Measurements from ENCODE around the gene AMELX. TPM values are rescaled to one million over a fixed set of nuclear protein-coding genes. Genes with fewer than 3 reads are reported as not detected.

The AMELX gene
- total RNA-seq, 2 donors from 2014 or later, result not detected

GRCh38 chrX:11349020-11349419 is 55.8 kb downstream of the AMELX start:
- H3K36me3 ChIP-seq, result no peaks in the 10 kb centered on the region
- H3K9me3 ChIP-seq, result no peaks in the 10 kb centered on the region
- TF ChIP-seq CTCF (IDR thresholded peaks at IDR 0.05), result no peak
- no peaks in the 10 kb centered on the region for H3K4me1 ChIP-seq
- H3K27ac ChIP-seq, result no peak overlapping the region
- no peak for DNase-seq
- intact Hi-C loops (cut with DNase I), result no loop called here
- H3K27me3 ChIP-seq, result no peaks in the 10 kb centered on the region
- H3K4me3 ChIP-seq, result no peak overlapping the region
- H3K9ac ChIP-seq (ENCODE audit: low read depth in 2 of 2, low read length in 2 of 2), result no peak overlapping the region

GRCh38 chrX:11349661-11350337 is 56.6 kb downstream of the AMELX start:
- Histone ChIP-seq H3K36me3 (no peaks in the 10 kb centered on the region), H3K9ac (ENCODE audit: low read depth in 2 of 2, low read length in 2 of 2) (no peak overlapping the region), H3K27me3 (no peaks in the 10 kb centered on the region), H3K4me3 (no peak overlapping the region), H3K9me3 (no peaks in the 10 kb centered on the region), H3K27ac (no peak overlapping the region), H3K4me1 (no peaks in the 10 kb centered on the region)
- no peak for TF ChIP-seq CTCF (IDR thresholded peaks at IDR 0.05)
- no peak for DNase-seq
- intact Hi-C loops (cut with DNase I), result no loop called here

Small RNA genes within 50 kb of the gene (microRNA-seq; reads per million reads assigned to microRNA genes)
- 2.8 reads per million for gene MIR548AX

Other genes with a start within 250 kb of the AMELX start
- gene HCCS, start 182.1 kb upstream of the AMELX start, total RNA-seq, result 10 to 100 TPM; 35.7 to 43.7 TPM

All from colonic mucosa (tissue), 4 donors.